HG02981 (cell line): ENCODE results near the gene DNPH1.

Experiments used
- ATAC-seq: cut with Tn5 transposase; IDR thresholded peaks from one replicate; pipeline ENCODE4 v1.9.1; 2021; ENCODE audit warnings: mild to moderate bottlenecking, moderate library complexity; ENCODE audit not compliant: unreplicated experiment

DNPH1 gene

DNA sequence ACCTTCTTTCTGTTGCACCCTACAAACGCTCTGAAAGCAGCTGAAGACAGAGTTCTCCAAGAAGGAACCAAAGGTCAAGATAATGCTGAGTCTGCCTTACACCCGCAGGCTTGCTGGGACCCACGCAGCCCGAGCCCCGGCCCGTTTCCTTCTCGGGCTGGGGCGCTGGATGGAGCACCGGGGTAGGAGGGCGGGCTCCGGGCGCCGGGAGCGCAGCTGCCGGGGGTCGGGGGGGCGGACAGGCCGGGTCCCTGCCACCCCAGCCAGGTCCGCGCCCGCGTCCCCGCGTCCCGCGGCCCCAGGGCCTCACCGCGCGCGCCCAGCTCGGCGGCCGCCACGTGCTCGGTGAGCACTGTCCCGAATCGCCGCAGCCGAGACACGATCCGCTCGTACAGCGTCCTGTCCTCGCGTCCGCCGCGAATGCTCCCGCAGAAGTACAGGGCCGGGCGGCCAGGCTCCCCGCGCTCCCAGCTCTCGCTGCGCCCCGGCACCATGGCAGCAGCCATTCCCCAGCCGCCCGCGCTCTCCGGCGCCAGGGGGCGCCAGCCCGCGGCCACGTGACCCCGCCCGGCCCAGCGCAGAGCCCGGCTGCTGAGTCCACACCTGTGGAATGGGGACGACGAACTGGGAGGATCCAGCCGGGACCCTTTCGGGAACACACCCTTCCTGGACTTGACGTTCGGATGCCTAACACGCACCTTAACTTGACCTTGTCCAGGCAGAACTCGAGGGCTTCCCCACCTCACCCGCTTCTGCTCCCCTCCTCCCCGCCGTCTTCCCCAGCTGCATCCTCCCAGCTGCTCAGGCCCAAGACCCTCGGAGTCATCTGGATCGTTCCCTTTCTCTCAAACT is at the start of gene DNPH1:
Gene DNPH1, minus strand, starts transcription at position 531 of the 852 bp plus-strand sequence. Its CDS starts 25 bp downstream, at position 506.
- ATAC-seq, result peak; percentile 56

DNA sequence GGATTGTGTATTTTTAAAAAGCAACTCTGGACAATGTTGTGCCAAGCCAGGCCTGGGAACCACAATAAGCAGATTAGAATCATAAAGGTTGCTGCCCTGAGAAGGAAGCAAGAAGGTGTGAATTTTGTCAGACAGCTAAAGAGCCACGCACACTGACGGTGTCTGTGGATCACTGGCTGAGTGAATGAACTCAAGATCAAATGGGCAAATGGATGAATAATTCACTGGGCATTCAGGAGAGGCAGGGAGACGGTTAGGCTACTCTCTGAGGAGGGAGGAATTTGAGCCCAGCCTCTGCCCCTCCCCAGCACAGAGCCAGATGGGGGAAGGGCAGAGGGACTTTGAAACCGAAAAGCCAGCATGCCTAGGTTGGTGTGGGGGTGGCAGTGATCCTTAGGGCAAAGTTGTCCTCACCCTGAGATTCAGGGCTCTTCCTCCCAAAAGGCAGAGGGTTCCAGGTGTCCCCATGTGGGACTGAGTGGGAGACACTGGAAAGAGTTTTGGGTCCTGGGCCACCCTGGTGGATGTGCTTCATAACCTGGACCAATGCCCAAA is 49.3 kb upstream of the DNPH1 start:
- no peak for ATAC-seq

GRCh38 chr6:43277643-43278523 is 48.6 kb upstream of the DNPH1 start:
- ATAC-seq, result no peak

GRCh38 chr6:43277306-43277642 is 48.0 kb upstream of the DNPH1 start:
- ATAC-seq, result no peak

GRCh38 chr6:43276577-43277305 is 47.5 kb upstream of the DNPH1 start:
- no peak for ATAC-seq

DNA sequence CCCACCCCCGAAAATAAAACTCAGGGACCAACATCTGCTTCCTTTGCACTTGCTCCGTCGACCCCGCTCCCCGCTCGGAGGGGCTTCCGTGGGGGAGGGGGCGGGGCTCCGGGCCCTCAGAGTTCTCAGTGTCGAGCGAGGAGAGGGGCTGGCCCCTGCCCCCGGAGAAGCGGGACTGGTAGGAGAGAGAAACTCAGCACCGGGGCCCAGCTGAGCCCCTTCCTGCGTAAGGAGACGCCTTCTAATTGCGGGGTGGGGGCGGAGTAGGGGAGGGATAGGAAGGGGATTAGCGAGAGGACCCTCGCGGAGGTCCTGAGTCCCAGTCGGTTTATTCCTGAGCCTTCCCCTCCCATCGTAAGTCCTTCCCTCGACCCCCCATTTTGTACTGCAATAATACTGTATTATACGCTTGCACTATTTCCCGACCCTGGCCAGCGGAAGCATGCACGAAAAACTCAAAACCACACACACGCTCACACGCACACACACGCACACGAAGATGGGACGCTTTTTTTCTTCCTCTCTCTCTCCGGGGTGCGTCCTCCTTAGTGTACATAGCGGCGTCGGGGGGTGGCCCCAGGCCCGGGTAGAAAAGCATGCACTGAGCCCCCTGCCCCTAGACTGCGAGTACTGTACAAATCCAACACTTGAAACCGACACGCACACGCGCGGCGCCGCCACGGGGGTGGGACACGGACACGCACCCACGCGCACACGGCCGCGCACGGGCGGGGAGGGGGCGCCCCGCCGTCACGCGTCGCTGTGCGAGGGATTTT is 46.7 kb upstream of the DNPH1 start:
- ATAC-seq, result no peak

DNA sequence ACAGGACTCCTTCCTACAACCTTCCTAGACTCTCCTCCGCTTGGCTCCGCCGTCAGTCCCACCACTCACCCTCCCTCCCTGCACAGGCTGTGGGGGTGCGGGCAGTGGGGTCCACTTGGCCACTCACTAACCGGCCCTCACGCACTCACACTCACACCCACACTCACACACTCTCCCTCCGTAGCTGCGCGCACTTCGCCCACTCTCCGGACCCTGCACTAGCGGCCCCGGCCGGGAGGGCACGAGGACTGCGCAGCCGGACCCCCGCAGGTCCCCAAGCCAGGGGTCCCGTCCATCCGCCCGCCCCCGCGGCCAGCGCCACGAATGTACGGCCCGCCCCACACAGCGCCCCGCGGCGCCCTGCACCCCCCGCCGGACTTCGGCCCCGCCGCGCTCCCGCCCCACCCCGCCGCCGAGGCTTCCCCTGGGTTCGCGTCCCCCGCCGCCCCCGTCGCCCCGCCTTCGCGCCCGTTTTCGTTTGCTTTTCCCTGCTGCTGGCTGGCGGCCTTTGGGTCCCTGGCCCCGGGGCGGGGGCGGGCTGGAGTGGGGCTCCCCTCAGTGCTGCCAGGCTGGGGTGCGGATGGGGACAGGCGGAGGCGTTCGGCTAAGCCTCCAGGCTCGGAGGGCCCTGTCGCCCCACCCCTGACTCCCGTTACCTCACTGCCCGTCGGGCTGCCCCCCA is 45.8 kb upstream of the DNPH1 start:
- ATAC-seq, result no peak

DNA sequence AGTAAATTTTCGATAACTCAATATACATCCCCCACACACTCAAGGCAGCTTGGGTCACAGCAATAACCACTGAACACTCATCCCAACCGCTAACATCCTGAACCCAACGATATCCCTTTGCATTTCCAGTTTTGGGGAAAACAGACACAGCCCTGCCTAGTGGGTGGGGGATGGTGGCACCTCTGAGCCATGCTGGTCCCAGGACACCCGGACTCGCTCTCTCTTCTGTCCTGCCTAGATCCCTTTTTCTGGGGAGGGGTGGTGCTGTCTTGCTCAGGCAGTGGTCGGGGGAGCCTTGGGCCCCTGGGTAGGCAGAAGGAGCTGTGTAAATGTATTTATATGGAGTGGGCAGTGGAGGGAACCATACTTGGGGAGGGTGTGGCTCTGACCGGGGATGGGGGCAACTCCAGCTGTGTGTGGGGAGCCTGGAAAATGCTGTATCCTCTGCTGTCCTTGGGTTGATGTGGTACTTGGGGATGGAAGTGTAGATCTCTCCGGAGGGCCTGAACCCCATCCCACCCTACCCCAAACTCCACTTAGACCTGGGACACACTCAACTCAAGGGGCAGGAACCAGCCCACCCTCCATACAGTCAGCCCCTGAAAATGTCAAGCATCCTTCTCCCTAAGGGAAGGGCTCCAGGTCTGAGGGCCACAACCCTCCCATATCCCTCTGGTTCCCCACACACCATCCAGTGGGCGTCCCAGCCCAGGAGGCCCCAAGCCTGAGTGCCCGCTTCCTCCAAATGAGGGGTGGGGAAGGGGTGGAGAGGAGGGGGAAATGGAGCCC is 45.0 kb upstream of the DNPH1 start:
- no peak for ATAC-seq

DNA sequence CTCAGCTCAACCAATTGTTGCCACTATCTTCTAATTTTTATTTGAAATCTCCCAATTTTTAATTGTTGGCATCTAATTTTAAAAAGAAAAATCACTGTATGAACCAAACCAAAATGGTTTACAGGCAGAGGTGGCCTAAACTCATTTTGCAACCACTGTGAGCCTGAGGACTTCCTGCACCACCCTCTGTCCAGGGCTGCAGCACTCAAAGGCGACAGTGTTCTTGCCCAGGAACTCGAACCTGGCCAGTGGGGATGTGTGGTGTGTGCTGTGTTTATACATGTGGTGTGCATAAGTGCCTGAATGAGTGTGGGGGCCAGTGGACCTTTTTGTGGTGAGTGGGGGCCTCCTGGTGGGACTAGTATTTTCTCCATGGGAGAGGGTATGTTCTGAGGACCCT is 44.4 kb upstream of the DNPH1 start:
- no peak for ATAC-seq

DNA sequence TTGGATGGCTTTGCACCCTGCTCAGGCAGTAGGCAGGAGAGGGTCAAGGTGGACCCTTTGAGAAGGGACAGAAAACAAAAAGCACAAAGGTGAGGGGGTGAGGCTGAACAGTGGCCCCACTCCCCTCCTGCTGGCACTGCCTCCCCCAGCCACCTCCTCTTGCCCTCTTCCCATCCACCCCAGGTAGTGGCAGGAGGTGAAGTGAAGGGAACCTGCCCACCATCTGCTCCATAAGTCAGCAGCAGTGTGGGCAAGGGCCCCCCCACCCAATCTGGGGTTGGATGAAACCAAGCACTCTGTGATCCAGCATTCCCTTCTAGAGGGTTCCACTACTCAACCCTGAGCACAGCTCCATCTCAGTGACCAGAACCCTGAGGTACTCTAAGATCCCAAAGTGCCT is 42.7 kb upstream of the DNPH1 start:
- no peak for ATAC-seq

- no peak for ATAC-seq
Observed at GRCh38 chr6:43271103-43271815, 42.0 kb upstream of the DNPH1 start.

GRCh38 chr6:43269273-43270007 is 40.2 kb upstream of the DNPH1 start:
- no peak for ATAC-seq

GRCh38 chr6:43268782-43269272 is 39.5 kb upstream of the DNPH1 start:
- ATAC-seq, result no peak

DNA sequence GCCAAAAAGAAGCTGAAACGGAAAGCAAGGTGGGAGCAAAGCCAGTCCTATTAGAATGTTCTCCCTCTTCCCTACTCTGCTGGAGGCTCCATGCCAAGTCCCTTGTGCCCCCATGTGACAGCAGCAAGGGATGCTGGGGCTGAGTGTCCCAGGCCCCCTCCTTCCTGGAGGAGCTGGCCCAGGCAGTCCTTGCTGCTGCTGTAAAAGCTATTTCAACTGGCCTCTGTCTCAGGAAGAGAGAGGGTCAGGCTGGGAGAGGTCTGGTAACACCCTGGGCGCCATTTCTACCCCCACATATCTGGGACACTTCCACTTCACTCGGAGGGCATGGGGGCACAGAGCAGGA is 39.0 kb upstream of the DNPH1 start:
- ATAC-seq, result no peak

DNA sequence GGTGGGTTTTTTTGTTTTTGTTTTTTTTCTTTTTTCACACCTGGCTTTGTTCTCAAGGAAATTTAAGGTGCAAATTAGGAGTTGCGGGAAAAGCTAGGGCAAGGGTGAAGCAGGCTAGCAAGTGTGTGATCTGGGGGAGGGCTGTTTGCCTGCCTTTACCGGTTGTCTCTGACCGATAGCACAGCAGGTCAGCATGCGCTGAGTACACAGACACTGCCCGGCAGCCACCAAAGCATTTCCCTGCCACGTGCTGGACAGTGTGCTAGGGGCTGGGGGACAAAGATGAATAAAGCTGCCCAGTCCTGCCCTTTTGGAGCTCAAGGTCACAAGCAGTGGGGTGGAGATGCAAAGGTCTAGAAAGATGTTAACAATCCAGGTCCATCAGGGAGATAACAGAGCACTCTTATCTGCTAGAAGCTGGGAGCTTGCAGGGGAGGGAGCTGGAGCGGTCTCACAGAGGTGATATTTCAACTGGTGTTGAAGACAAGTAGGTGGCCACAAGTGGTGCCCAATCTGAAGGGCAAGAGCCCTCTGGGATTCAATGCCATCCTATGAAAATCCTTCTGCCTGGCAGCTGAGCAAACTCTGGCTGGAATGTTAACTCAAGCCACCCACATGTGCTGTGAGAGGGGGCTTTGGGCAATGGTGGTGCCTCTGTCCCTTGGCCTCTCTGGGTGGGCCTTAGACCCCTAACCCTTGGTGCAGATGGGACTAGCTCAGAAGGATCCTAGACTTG is 38.5 kb upstream of the DNPH1 start:
- no peak for ATAC-seq

GRCh38 chr6:43265564-43265963 is 36.3 kb upstream of the DNPH1 start:
- ATAC-seq, result no peak

DNA sequence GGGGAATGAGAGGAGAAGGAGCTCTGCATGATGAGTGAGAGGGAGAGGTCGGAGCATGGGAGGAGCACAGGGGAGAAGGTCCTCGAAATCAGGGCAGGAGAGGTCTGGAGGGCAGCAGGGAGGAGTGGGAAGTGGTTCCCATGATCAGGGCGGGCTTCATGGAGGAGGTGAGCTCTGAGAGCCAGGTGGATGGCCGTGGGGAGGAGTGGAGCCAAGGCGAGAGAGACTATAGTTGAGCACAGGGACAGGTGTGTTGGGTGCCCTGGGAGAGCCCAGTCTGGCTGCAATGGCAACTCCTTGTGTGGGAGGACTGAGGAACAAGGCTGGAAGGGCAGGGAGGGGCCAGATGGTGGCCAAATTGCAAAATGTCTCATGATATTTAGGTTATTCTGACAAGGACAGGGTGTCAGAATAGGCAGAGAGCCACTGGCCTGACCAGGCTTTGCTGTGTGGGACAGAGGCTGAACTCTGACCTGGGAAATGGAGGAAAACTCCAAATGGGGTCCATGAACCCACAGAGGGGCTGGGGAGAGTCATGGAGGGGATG is 35.4 kb upstream of the DNPH1 start:
- ATAC-seq, result no peak
